Fibroblast of the conjunctiva (primary cell): ENCODE results near the gene MOB3C.

Experiments
- DNase-seq: peaks from one replicate; pipeline ENCODE4 v3.0.0-alpha.2; 2010; ENCODE audit warnings: low read depth

Gene MOB3C

GRCh38 chr1:46638921-46639320 is 22.3 kb upstream of the MOB3C start:
- no peak for DNase-seq

GRCh38 chr1:46637444-46638083 is 21.0 kb upstream of the MOB3C start:
- no peak for DNase-seq

GRCh38 chr1:46635205-46635604 is 18.6 kb upstream of the MOB3C start:
- DNase-seq: no peak

GRCh38 chr1:46630719-46631118 is 14.1 kb upstream of the MOB3C start:
- no peak for DNase-seq

- no peak for DNase-seq
These were observed 7.4 kb upstream of the MOB3C start for GRCh38 chr1:46623743-46624644.

GRCh38 chr1:46622344-46622743 is 5.7 kb upstream of the MOB3C start:
- no peak for DNase-seq

- no peak for DNase-seq
These were observed 5.3 kb upstream of the MOB3C start for GRCh38 chr1:46621930-46622329.

- DNase-seq: no peak
These were observed 3.1 kb upstream of the MOB3C start for GRCh38 chr1:46619656-46620258.

- no peak for DNase-seq
These were observed 2.3 kb upstream of the MOB3C start for GRCh38 chr1:46618754-46619415.

- no peak for DNase-seq
These were observed 1.2 kb upstream of the MOB3C start for GRCh38 chr1:46617833-46618232.

- no peak for DNase-seq
These were observed 643 bp upstream of the MOB3C start for GRCh38 chr1:46617108-46617800.

- no peak for DNase-seq
These were observed 876 bp downstream of the MOB3C start for GRCh38 chr1:46615735-46616134.

GRCh38 chr1:46615088-46615487 is 1.5 kb downstream of the MOB3C start:
- no peak for DNase-seq

- no peak for DNase-seq
These were observed 2.0 kb downstream of the MOB3C start for GRCh38 chr1:46614604-46614984.

GRCh38 chr1:46613661-46614603 is 2.7 kb downstream of the MOB3C start:
- peak; percentile 63 for DNase-seq

- DNase-seq: no peak
These were observed 3.5 kb downstream of the MOB3C start for GRCh38 chr1:46612937-46613660.

GRCh38 chr1:46611691-46612221 is 4.9 kb downstream of the MOB3C start:
- no peak for DNase-seq

- no peak for DNase-seq
These were observed 9.1 kb downstream of the MOB3C start for GRCh38 chr1:46607345-46608130.
